GM18868 (cell line): Measurements from ENCODE around the gene SH3BP5L.

Experiments used
- ATAC-seq: cut with Tn5 transposase; IDR thresholded peaks from one replicate; pipeline ENCODE4 v1.9.1; 2021; ENCODE audit warnings: mild to moderate bottlenecking, moderate library complexity; ENCODE audit not compliant: unreplicated experiment

SH3BP5L gene

GRCh38 chr1:248851390-248851789, 25.7 kb upstream of the SH3BP5L start:
- no peak for ATAC-seq

- no peak for ATAC-seq
Measured at GRCh38 chr1:248850536-248851251, 25.0 kb upstream of the SH3BP5L start.

- ATAC-seq, result no peak
Measured at GRCh38 chr1:248850124-248850523, 24.4 kb upstream of the SH3BP5L start.

- ATAC-seq, result no peak
Measured at GRCh38 chr1:248849637-248850036, 23.9 kb upstream of the SH3BP5L start.

GRCh38 chr1:248849152-248849551, 23.4 kb upstream of the SH3BP5L start:
- ATAC-seq, result no peak

GRCh38 chr1:248848602-248849001, 22.9 kb upstream of the SH3BP5L start:
- no peak for ATAC-seq

GRCh38 chr1:248847956-248848561, 22.3 kb upstream of the SH3BP5L start:
- ATAC-seq, result no peak

- no peak for ATAC-seq
Measured at GRCh38 chr1:248847181-248847955, 21.7 kb upstream of the SH3BP5L start.

- no peak for ATAC-seq
Measured at GRCh38 chr1:248844526-248844925, 18.8 kb upstream of the SH3BP5L start.

GRCh38 chr1:248843687-248844086, 18.0 kb upstream of the SH3BP5L start:
- ATAC-seq, result no peak

- ATAC-seq, result peak; percentile 23
Measured at GRCh38 chr1:248842781-248843331, 17.1 kb upstream of the SH3BP5L start.

GRCh38 chr1:248841702-248842395, 16.1 kb upstream of the SH3BP5L start:
- no peak for ATAC-seq

GRCh38 chr1:248840946-248841345, 15.2 kb upstream of the SH3BP5L start:
- ATAC-seq, result no peak

GRCh38 chr1:248839168-248839555, 13.4 kb upstream of the SH3BP5L start:
- ATAC-seq, result no peak

GRCh38 chr1:248838357-248839167, 12.8 kb upstream of the SH3BP5L start:
- peak; percentile 64 for ATAC-seq

- ATAC-seq, result peak; percentile 78
Measured at GRCh38 chr1:248837781-248838356, 12.2 kb upstream of the SH3BP5L start, which contains the start of gene ZNF672. Gene ZNF672 (plus strand): TSS chr1:248838224. CDS start chr1:248847275, 9,051 bp downstream.

- ATAC-seq, result no peak
Measured at GRCh38 chr1:248837045-248837780, 11.5 kb upstream of the SH3BP5L start.

GRCh38 chr1:248834343-248834940, 8.7 kb upstream of the SH3BP5L start:
- no peak for ATAC-seq

- ATAC-seq, result no peak
Measured at GRCh38 chr1:248831842-248832241, 6.1 kb upstream of the SH3BP5L start.
